ENCODE results near the gene CNPY1.

The CNPY1 gene

GRCh38 chr7:155558961-155559360 is 12.6 kb upstream of the CNPY1 start:
- no peak for DNase-seq (ENCODE audit: low read depth in 3 of 3)

GRCh38 chr7:155558351-155558750 is 12.0 kb upstream of the CNPY1 start:
- DNase-seq (ENCODE audit: low read depth in 3 of 3), result no peak

GRCh38 chr7:155557778-155558177 is 11.4 kb upstream of the CNPY1 start:
- no peak for DNase-seq (ENCODE audit: low read depth in 3 of 3)

- DNase-seq (ENCODE audit: low read depth in 3 of 3), result no peak
Measured at GRCh38 chr7:155556763-155557162, 10.4 kb upstream of the CNPY1 start.

- DNase-seq (ENCODE audit: low read depth in 3 of 3), result no peak
Measured at GRCh38 chr7:155555116-155555695, 8.8 kb upstream of the CNPY1 start.

- no peak for DNase-seq (ENCODE audit: low read depth in 3 of 3)
Measured at GRCh38 chr7:155553871-155554270, 7.5 kb upstream of the CNPY1 start.

GRCh38 chr7:155551785-155552611 is 5.6 kb upstream of the CNPY1 start:
- no peak for DNase-seq (ENCODE audit: low read depth in 3 of 3)

GRCh38 chr7:155550916-155551315 is 4.6 kb upstream of the CNPY1 start:
- DNase-seq (ENCODE audit: low read depth in 3 of 3), result no peak

- no peak for DNase-seq (ENCODE audit: low read depth in 3 of 3)
Measured at GRCh38 chr7:155549226-155549625, 2.9 kb upstream of the CNPY1 start.

GRCh38 chr7:155547161-155547791 is 917 bp upstream of the CNPY1 start:
- no peak for DNase-seq (ENCODE audit: low read depth in 3 of 3)

GRCh38 chr7:155545348-155545747 is 1.0 kb downstream of the CNPY1 start:
- no peak for DNase-seq (ENCODE audit: low read depth in 3 of 3)

GRCh38 chr7:155544485-155544884 is 1.9 kb downstream of the CNPY1 start:
- DNase-seq (ENCODE audit: low read depth in 3 of 3), result no peak

GRCh38 chr7:155543926-155544325 is 2.4 kb downstream of the CNPY1 start:
- DNase-seq (ENCODE audit: low read depth in 3 of 3), result no peak

- no peak for DNase-seq (ENCODE audit: low read depth in 3 of 3)
Measured at GRCh38 chr7:155543011-155543876, 3.1 kb downstream of the CNPY1 start.

- no peak for DNase-seq (ENCODE audit: low read depth in 3 of 3)
Measured at GRCh38 chr7:155541986-155542675, 4.2 kb downstream of the CNPY1 start.

- no peak for DNase-seq (ENCODE audit: low read depth in 3 of 3)
Measured at GRCh38 chr7:155540553-155540952, 5.8 kb downstream of the CNPY1 start.

GRCh38 chr7:155538293-155538692 is 8.1 kb downstream of the CNPY1 start:
- no peak for DNase-seq (ENCODE audit: low read depth in 3 of 3)

- no peak for DNase-seq (ENCODE audit: low read depth in 3 of 3)
Measured at GRCh38 chr7:155536451-155536850, 9.9 kb downstream of the CNPY1 start.

- DNase-seq (ENCODE audit: low read depth in 3 of 3), result no peak
Measured at GRCh38 chr7:155534691-155535090, 11.7 kb downstream of the CNPY1 start.

GRCh38 chr7:155533827-155534690 is 12.3 kb downstream of the CNPY1 start:
- DNase-seq (ENCODE audit: low read depth in 3 of 3), result peak in 1 of 3 experiments; percentile 31

All from stimulated activated CD4-positive, alpha-beta T cell treated with anti-CD3 and anti-CD28 coated beads, TNF-alpha, amount 100 ng/mL, for 24 hours (primary cell).